Cardiac muscle cell (in vitro differentiated cells and primary cell): ENCODE results near the gene RABEP2. TPM values are rescaled to one million over a fixed set of nuclear protein-coding genes. Genes with fewer than 3 reads are reported as not detected.
A peak's percentile ranks its signal among the peaks of the same experiment; 100 is the strongest.

Experiments
- DNase-seq, 2 donors: peaks; one replicate each; pipeline versions ENCODE4 v3.0.0 to v3.0.0-alpha.2; 2010 to 2017; ENCODE audit warnings: low read depth in 1 of 2, low spot score in 1 of 2
- H3K27ac ChIP-seq: fragments of 200-600 bp; sonication (generic); 2 replicates; pipeline ENCODE4 v1.5.1; 2016
- H3K27me3 ChIP-seq: fragments of 200-600 bp; sonication (generic); 2 replicates; pipeline ENCODE4 v1.6.0; 2016; ENCODE audit warnings: control low read depth
- H3K36me3 ChIP-seq: fragments of 200-600 bp; sonication (generic); 2 replicates; pipeline ENCODE4 v1.5.1; 2016; ENCODE audit warnings: control low read depth
- H3K4me1 ChIP-seq: fragments of 200-600 bp; sonication (generic); 2 replicates; pipeline ENCODE4 v1.8.1; 2017; ENCODE audit warnings: low read depth, mild to moderate bottlenecking, mixed run types
- H3K4me3 ChIP-seq: fragments of 200-600 bp; sonication (generic); 2 replicates; pipeline ENCODE4 v1.5.1; 2016; ENCODE audit warnings: mild to moderate bottlenecking
- H3K9me3 ChIP-seq: fragments of 200-600 bp; sonication (generic); 2 replicates; pipeline ENCODE4 v1.5.1; 2017; ENCODE audit warnings: low read depth, mild to moderate bottlenecking, control low read depth
- polyA plus RNA-seq: library from polyadenylated mRNA; unstranded; fragments of >200 nt; fragmentation: Nextera tagmentation; extraction: Ambion mirVana; gene quantifications from 2 replicates; pipeline ENCODE4 v1.2.1, GENCODE V29; 2016
- total RNA-seq: library from RNA; depleted of rRNA; stranded (reverse); fragments of >200 nt; gene quantifications from 2 replicates; pipeline ENCODE4 v1.2.3, GENCODE V29; 2016
- TF ChIP-seq, protein P1 (sequence below): IDR thresholded peaks from 2 replicates; pipeline ENCODE4 v1.5.1; 2012; ENCODE audit warnings: low read depth, mild to moderate bottlenecking, low read length

RABEP2 gene
- total and polyA plus RNA-seq, 2 experiments from 2014 or later, result 34.4 to 87.3 TPM

DNA sequence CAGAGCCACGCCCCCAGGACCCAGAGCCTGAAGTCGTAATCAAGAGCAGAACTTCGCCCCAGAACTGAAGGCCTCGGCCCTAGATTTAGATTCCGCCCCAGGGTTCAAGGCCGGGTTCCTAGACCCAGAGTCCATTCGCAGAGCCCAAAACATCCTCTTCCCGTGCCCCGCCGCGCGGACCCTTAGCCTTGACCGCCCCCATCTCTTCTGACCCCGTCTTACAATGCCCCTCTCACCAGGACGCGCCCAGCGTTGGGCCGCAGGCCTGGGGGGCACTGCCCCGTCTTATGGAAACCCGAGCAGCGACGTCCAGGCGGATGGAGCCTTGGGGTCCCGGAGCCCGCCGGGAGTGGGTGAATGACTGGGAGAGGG is 11.7 kb upstream of the RABEP2 start:
- no peaks in the 10 kb centered on the region for H3K9me3 ChIP-seq
- H3K4me1 ChIP-seq, result no peaks in the 10 kb centered on the region
- no peaks in the 10 kb centered on the region for H3K27me3 ChIP-seq
- H3K27ac ChIP-seq, result no peak overlapping the region
- no peak overlapping the region for H3K4me3 ChIP-seq
- no peaks in the 10 kb centered on the region for H3K36me3 ChIP-seq
- no peak for DNase-seq
- TF ChIP-seq, protein P1, sequence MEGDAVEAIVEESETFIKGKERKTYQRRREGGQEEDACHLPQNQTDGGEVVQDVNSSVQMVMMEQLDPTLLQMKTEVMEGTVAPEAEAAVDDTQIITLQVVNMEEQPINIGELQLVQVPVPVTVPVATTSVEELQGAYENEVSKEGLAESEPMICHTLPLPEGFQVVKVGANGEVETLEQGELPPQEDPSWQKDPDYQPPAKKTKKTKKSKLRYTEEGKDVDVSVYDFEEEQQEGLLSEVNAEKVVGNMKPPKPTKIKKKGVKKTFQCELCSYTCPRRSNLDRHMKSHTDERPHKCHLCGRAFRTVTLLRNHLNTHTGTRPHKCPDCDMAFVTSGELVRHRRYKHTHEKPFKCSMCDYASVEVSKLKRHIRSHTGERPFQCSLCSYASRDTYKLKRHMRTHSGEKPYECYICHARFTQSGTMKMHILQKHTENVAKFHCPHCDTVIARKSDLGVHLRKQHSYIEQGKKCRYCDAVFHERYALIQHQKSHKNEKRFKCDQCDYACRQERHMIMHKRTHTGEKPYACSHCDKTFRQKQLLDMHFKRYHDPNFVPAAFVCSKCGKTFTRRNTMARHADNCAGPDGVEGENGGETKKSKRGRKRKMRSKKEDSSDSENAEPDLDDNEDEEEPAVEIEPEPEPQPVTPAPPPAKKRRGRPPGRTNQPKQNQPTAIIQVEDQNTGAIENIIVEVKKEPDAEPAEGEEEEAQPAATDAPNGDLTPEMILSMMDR, result no peak

DNA sequence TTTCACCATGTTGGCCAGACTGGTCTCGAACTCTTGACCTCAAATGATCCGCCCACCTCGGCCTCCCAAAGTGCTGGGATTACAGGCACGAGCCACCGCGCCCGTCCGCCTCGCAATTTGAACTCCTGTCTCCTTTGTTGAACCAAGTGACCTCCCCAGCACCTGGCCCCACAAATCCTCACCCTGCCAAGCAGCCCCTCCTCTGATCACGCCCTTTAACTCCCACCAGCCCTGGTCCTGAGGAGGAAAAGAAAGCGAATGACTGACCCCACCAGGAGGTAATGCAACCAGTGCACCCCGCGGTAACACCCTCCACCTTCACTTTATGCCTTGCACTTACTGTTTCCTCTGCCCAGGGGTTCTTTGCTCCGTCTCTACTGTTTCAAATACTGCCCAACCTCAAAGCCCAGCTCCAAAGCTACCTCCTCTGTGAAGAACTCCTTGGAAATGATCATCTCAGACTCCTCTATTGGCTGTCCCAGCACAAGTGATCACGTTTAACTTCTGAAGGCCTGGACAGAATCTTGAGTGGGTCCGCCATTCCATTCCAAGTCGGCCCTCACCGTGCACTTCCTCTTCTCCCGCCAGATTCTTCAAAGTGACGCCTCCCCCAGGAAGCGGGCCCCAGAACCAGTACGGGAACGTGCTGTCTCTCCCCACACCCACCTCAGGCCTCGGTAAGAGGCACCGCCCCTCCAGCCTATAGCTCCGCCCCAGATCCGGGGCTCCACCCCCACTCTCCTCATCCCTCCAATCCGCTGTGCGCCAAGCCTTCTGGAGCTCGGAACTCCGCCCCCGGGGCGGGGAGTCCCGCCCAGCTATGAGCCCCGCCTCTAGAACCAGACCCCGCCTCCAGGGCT is 11.1 kb upstream of the RABEP2 start:
- Histone ChIP-seq H3K27me3 (no peaks in the 10 kb centered on the region), H3K36me3 (no peaks in the 10 kb centered on the region), H3K4me1 (no peaks in the 10 kb centered on the region), H3K4me3 (no peak overlapping the region), H3K9me3 (no peaks in the 10 kb centered on the region), H3K27ac (no peak overlapping the region)
- peak; percentile 59 to 87 for DNase-seq
- TF ChIP-seq, protein P1, result no peak

DNA sequence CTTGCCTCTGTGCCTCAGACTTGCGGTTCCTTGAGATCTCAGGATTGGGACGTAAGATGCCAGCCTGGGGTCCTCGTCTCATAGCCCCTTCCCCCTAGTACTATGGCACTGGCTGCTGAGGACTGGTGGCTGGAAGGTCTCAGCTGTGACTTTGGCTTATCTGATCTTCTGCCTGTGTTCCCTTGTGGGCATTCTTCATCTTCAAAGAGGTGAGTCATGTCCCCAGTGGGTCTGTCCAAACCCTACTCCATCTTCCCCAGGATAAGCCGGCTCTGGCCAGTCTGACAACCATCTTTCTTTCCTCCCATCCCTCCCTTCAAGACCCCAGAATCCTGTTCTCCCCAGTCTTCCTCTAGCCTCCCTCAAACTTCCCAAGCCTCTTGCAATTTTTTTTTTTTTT is 10.3 kb upstream of the RABEP2 start:
- H3K27ac ChIP-seq, result no peak overlapping the region
- no peaks in the 10 kb centered on the region for H3K36me3 ChIP-seq
- TF ChIP-seq, protein P1, result no peak
- no peaks in the 10 kb centered on the region for H3K27me3 ChIP-seq
- no peaks in the 10 kb centered on the region for H3K9me3 ChIP-seq
- H3K4me3 ChIP-seq, result no peak overlapping the region
- no peaks in the 10 kb centered on the region for H3K4me1 ChIP-seq
- DNase-seq, result no peak

DNA sequence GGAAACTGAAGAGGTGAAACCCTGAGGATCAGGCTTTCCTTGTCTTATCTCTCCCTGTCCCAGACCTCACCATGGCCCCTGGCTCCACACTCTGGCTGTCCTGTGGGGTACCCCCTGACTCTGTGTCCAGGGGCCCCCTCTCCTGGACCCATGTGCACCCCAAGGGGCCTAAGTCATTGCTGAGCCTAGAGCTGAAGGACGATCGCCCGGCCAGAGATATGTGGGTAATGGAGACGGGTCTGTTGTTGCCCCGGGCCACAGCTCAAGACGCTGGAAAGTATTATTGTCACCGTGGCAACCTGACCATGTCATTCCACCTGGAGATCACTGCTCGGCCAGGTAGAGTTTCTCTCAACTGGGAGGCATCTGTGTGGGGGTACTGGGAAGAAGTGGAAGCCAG is 8.1 kb upstream of the RABEP2 start:
- no peaks in the 10 kb centered on the region for H3K9me3 ChIP-seq
- no peak overlapping the region for H3K27ac ChIP-seq
- H3K4me1 ChIP-seq, result no peaks in the 10 kb centered on the region
- H3K36me3 ChIP-seq, result no peaks in the 10 kb centered on the region
- TF ChIP-seq, protein P1, result no peak
- H3K27me3 ChIP-seq, result no peaks in the 10 kb centered on the region
- H3K4me3 ChIP-seq, result no peak overlapping the region
- no peak for DNase-seq

DNA sequence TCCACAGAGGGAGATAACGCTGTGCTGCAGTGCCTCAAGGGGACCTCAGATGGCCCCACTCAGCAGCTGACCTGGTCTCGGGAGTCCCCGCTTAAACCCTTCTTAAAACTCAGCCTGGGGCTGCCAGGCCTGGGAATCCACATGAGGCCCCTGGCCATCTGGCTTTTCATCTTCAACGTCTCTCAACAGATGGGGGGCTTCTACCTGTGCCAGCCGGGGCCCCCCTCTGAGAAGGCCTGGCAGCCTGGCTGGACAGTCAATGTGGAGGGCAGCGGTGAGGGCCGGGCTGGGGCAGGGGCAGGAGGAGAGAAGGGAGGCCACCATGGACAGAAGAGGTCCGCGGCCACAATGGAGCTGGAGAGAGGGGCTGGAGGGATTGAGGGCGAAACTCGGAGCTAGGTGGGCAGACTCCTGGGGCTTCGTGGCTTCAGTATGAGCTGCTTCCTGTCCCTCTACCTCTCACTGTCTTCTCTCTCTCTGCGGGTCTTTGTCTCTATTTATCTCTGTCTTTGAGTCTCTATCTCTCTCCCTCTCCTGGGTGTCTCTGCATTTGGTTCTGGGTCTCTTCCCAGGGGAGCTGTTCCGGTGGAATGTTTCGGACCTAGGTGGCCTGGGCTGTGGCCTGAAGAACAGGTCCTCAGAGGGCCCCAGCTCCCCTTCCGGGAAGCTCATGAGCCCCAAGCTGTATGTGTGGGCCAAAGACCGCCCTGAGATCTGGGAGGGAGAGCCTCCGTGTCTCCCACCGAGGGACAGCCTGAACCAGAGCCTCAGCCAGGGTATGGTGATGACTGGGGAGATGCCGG is 7.5 kb upstream of the RABEP2 start:
- Histone ChIP-seq H3K4me1 (peaks cover 5% of the 10 kb centered on the region), H3K9me3 (no peaks in the 10 kb centered on the region), H3K27me3 (no peaks in the 10 kb centered on the region), H3K27ac (no peak overlapping the region), H3K36me3 (no peaks in the 10 kb centered on the region), H3K4me3 (no peak overlapping the region)
- no peak for DNase-seq
- TF ChIP-seq, protein P1, result no peak
